ENCODE measurements around the gene TNIK. TPM values are rescaled to one million over a fixed set of nuclear protein-coding genes. Genes with fewer than 3 reads are reported as not detected.

The TNIK gene
- total RNA-seq (2022): 21.4 and 22.4 TPM in 2 replicates
- Bru-seq, nascent RNA: percentile 70 among the genes with signal in this experiment
- percentile 57 among the genes with signal in this experiment for BruChase-seq, experiment 1, labeled RNA remaining after a 2-hour chase
- percentile 56 among the genes with signal in this experiment for BruChase-seq, experiment 2, labeled RNA remaining after a 6-hour chase
- long read RNA-seq, partial matches to known transcripts: 4 of 9 reads
- long read RNA-seq, other reads (novel, unspliced or antisense): 4 of 9 reads

GRCh38 chr3:171459942-171460724, at the start of gene TNIK:
Gene TNIK (minus strand): TSS chr3:171460405. CDS start chr3:171460063, 342 bp downstream.
- Histone ChIP-seq H3K36me3 (ENCODE audit: control insufficient read depth, insufficient read depth, low read length) (no peaks in the 10 kb centered on the region), H3K27me3 (replicated peaks; ENCODE audit: control insufficient read depth, insufficient read depth, low read length) (no peaks in the 10 kb centered on the region), H3K4me3 (ENCODE audit: low read depth, low read length) (peak within 1 kb of the TSS; percentile 72), H3K4me1 (peaks cover 26% of the 10 kb centered on the region), H3K9me3 (no peaks in the 10 kb centered on the region)
- Mint-ChIP-seq H3K36me3 (ENCODE audit: insufficient read depth, unreplicated experiment) (no peaks in the 10 kb centered on the region), H3K9me3 (ENCODE audit: unreplicated experiment) (no peaks in the 10 kb centered on the region), H3K27me3 (ENCODE audit: insufficient read depth, unreplicated experiment) (no peaks in the 10 kb centered on the region), H3K4me1 (ENCODE audit: low read depth, unreplicated experiment) (peaks cover 22% of the 10 kb centered on the region), H3K27ac (ENCODE audit: unreplicated experiment) (peak within 1 kb of the TSS; percentile 93), H3K4me3 (ENCODE audit: unreplicated experiment) (peak within 1 kb of the TSS; percentile 87)
- ChIA-PET POLR2A (interaction anchor here (0.7 kb wide), 1 partner anchor 71 kb away, joined by 11 read pairs; no protein-coding TSS in a partner anchor), CTCF (interaction anchor here (0.6 to 1.0 kb wide), 5 partner anchors 9 to 56 kb away, joined by 4 to 11 read pairs (median 4); no protein-coding TSS in a partner anchor)
- DNase-seq: peak; percentile 92 to 94
- peak in 1 of 2 experiments; percentile 10 for TF ChIP-seq CTCF (IDR thresholded peaks at IDR 0.05; ENCODE audit: insufficient read depth in 1 of 2, low read depth in 1 of 2, low read length in 1 of 2, severe bottlenecking in 1 of 2, unreplicated experiment in 1 of 2)
- BruUV-seq (replicated peaks): no TSS peak
- intact Hi-C loops (cut with micrococcal nuclease; ENCODE audit: unreplicated experiment): loop anchor here (1.0 to 5.0 kb wide), 6 partner anchors 13 to 499 kb away; no protein-coding TSS in a partner anchor

GRCh38 chr3:171508676-171509075, 48.5 kb upstream of the TNIK start:
- Histone ChIP-seq H3K4me1 (0 out of 2 replicates have a peak, but pooled peaks cover 7% of the 10 kb centered on the region), H3K9me3 (0 out of 2 replicates have a peak, but pooled peaks cover 5% of the 10 kb centered on the region), H3K27me3 (replicated peaks; ENCODE audit: control insufficient read depth, insufficient read depth, low read length) (no peaks in the 10 kb centered on the region), H3K36me3 (ENCODE audit: control insufficient read depth, insufficient read depth, low read length) (no peaks in the 10 kb centered on the region), H3K4me3 (ENCODE audit: low read depth, low read length) (no peak overlapping the region)
- no peaks in the 10 kb centered on the region for H3K9me3 Mint-ChIP-seq (ENCODE audit: unreplicated experiment)
- H3K4me3 Mint-ChIP-seq (ENCODE audit: unreplicated experiment): no peak overlapping the region
- peaks cover 10% of the 10 kb centered on the region for H3K4me1 Mint-ChIP-seq (ENCODE audit: low read depth, unreplicated experiment)
- no peak overlapping the region for H3K27ac Mint-ChIP-seq (ENCODE audit: unreplicated experiment)
- no peaks in the 10 kb centered on the region for H3K27me3 Mint-ChIP-seq (ENCODE audit: insufficient read depth, unreplicated experiment)
- DNase-seq: no peak
- BruUV-seq (replicated peaks): no TSS peak
- H3K36me3 Mint-ChIP-seq (ENCODE audit: insufficient read depth, unreplicated experiment): no peaks in the 10 kb centered on the region
- POLR2A ChIA-PET: no interaction called here
- intact Hi-C loops (cut with micrococcal nuclease; ENCODE audit: unreplicated experiment): no loop called here
- TF ChIP-seq CTCF (IDR thresholded peaks at IDR 0.05; ENCODE audit: insufficient read depth in 1 of 2, low read depth in 1 of 2, low read length in 1 of 2, severe bottlenecking in 1 of 2, unreplicated experiment in 1 of 2): no peak
- CTCF ChIA-PET: no interaction called here

GRCh38 chr3:171508206-171508605, 48.0 kb upstream of the TNIK start:
- Mint-ChIP-seq H3K36me3 (ENCODE audit: insufficient read depth, unreplicated experiment) (no peaks in the 10 kb centered on the region), H3K4me1 (ENCODE audit: low read depth, unreplicated experiment) (peaks cover 10% of the 10 kb centered on the region), H3K27ac (ENCODE audit: unreplicated experiment) (no peak overlapping the region), H3K27me3 (ENCODE audit: insufficient read depth, unreplicated experiment) (no peaks in the 10 kb centered on the region), H3K9me3 (ENCODE audit: unreplicated experiment) (no peaks in the 10 kb centered on the region), H3K4me3 (ENCODE audit: unreplicated experiment) (no peak overlapping the region)
- ChIA-PET CTCF (no interaction called here), POLR2A (no interaction called here)
- Histone ChIP-seq H3K4me1 (0 out of 2 replicates have a peak, but pooled peaks cover 7% of the 10 kb centered on the region), H3K27me3 (replicated peaks; ENCODE audit: control insufficient read depth, insufficient read depth, low read length) (no peaks in the 10 kb centered on the region), H3K36me3 (ENCODE audit: control insufficient read depth, insufficient read depth, low read length) (no peaks in the 10 kb centered on the region), H3K9me3 (0 out of 2 replicates have a peak, but pooled peaks cover 5% of the 10 kb centered on the region), H3K4me3 (ENCODE audit: low read depth, low read length) (no peak overlapping the region)
- intact Hi-C loops (cut with micrococcal nuclease; ENCODE audit: unreplicated experiment): no loop called here
- TF ChIP-seq CTCF (IDR thresholded peaks at IDR 0.05; ENCODE audit: insufficient read depth in 1 of 2, low read depth in 1 of 2, low read length in 1 of 2, severe bottlenecking in 1 of 2, unreplicated experiment in 1 of 2): no peak
- BruUV-seq (replicated peaks): no TSS peak
- DNase-seq: no peak

All from Caco-2 (cell line).